Measurements from ENCODE around the gene KIAA0319L. TPM values are rescaled to one million over a fixed set of nuclear protein-coding genes. Genes with fewer than 3 reads are reported as not detected.

KIAA0319L gene
- total RNA-seq, 4 donors from 2014 or later = 28.5 to 35.7 (median 32.7) TPM

DNA sequence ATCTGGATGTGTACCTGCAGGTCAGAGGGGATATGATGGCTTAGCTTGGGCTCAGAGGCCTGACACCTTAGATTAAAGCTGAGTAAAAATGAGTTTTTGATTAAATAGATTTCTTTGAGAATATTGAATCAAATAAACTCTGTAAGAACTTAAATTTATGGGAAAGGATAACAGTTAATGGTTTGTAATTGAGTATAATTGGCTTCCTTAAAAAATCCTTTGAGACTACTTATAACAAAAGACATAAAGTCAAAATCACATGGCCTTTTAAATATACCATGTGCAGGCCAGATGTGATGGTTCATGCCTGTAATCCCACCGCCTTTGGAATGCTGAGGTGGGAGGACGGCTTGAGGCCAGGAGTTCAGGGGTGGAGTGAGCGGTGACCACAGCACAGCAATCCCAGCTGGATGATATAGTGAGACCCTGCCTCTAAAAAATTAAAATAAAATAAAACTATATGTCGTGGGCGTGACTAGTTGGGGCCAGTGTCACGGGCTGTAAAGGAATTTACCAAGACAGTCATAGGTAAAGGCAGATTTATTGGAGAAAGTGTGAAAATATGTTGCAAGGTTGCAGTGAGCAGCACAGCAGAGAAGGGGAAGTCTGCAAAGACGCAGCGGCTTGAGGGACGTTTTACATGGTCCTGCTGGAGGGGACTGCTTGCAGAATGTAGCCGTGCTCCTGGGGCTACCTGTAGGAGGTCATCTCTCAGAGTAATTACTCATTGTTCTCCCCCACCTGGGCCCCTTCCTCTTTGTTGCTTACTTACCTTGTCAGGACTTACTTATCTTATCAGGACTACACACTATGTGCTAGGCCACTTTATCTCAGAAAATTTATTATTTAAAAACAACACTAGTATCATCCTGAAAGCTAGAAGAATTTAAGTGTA, 166.4 kb downstream of the KIAA0319L start:
- 85% methylated on average over 10 of the region's 10 CpGs for WGBS
- Histone ChIP-seq H3K4me1 (no peaks in the 10 kb centered on the region), H3K36me3 (peaks cover 35 to 91% (median 78%) of the 10 kb centered on the region in 4 donors), H3K27ac (replicated peaks in 1 of 4) (no peak overlapping the region), H3K4me3 (no peak overlapping the region), H3K9me3 (no peaks in the 10 kb centered on the region), H3K27me3 (no peaks in the 10 kb centered on the region)
- intact Hi-C loops (cut with DNase I) = no loop called here
- no peak for DNase-seq (ENCODE audit: extremely low spot score)
- TF ChIP-seq, protein P1, sequence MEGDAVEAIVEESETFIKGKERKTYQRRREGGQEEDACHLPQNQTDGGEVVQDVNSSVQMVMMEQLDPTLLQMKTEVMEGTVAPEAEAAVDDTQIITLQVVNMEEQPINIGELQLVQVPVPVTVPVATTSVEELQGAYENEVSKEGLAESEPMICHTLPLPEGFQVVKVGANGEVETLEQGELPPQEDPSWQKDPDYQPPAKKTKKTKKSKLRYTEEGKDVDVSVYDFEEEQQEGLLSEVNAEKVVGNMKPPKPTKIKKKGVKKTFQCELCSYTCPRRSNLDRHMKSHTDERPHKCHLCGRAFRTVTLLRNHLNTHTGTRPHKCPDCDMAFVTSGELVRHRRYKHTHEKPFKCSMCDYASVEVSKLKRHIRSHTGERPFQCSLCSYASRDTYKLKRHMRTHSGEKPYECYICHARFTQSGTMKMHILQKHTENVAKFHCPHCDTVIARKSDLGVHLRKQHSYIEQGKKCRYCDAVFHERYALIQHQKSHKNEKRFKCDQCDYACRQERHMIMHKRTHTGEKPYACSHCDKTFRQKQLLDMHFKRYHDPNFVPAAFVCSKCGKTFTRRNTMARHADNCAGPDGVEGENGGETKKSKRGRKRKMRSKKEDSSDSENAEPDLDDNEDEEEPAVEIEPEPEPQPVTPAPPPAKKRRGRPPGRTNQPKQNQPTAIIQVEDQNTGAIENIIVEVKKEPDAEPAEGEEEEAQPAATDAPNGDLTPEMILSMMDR (IDR thresholded peaks at IDR 0.05) = no peak
- TF ChIP-seq POLR2A (IDR thresholded peaks at IDR 0.05; ENCODE audit: low read depth) = no peak
- no peak for TF ChIP-seq EP300 (IDR thresholded peaks at IDR 0.05)
- no peak for TF ChIP-seq POLR2AphosphoS5 (IDR thresholded peaks at IDR 0.05)

DNA sequence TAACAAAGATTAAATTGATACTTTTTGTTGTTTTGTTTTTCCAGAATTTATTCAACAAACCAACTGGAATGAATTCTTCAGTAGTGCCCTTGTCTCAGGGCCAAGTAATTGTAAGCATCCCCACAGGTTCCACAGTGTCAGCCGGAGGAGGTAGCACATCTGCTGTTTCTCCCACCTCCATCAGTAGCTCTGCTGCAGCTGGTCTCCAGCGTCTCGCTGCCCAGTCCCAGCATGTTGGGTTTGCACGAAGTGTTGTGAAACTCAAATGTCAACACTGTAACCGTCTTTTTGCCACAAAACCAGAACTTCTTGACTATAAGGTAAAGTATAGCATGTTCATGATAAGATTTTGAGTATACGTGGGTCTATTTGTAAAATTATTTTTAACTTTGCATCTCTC, 170.2 kb downstream of the KIAA0319L start:
- Histone ChIP-seq H3K4me1 (no peaks in the 10 kb centered on the region), H3K4me3 (no peak overlapping the region), H3K9me3 (no peaks in the 10 kb centered on the region), H3K27me3 (no peaks in the 10 kb centered on the region), H3K36me3 (peaks cover 32 to 63% (median 53%) of the 10 kb centered on the region in 4 donors), H3K27ac (replicated peaks in 1 of 4) (no peak overlapping the region)
- intact Hi-C loops (cut with DNase I) = no loop called here
- 68% methylated on average over 6 of the region's 6 CpGs for WGBS
- no peak for DNase-seq (ENCODE audit: extremely low spot score)
- no peak for TF ChIP-seq POLR2AphosphoS5 (IDR thresholded peaks at IDR 0.05)
- TF ChIP-seq EP300 (IDR thresholded peaks at IDR 0.05) = no peak
- TF ChIP-seq, protein P1 (IDR thresholded peaks at IDR 0.05) = no peak
- no peak for TF ChIP-seq POLR2A (IDR thresholded peaks at IDR 0.05; ENCODE audit: low read depth)

DNA sequence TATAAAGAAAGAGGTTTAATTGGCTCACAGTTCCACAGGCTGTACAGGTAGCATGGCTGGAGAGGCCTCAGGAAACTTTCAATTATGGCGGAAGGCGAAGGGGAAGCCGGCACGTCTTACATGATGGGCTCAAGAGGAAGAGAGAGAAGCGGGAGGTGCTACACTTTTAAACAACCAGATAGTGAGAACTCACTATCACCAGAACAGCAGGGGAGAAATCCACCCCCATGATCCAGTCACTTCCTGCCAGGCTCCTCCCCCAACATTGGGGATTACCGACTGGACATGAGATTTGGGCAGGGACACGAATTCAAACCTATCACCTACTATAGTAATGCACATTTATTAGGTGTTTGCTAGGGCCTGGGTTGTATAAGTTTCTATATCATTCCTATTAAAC, 170.9 kb downstream of the KIAA0319L start:
- H3K27ac ChIP-seq (replicated peaks in 1 of 4) = no peak overlapping the region
- no peaks in the 10 kb centered on the region for H3K27me3 ChIP-seq
- H3K4me1 ChIP-seq = no peaks in the 10 kb centered on the region
- H3K4me3 ChIP-seq = no peak overlapping the region
- H3K9me3 ChIP-seq = no peaks in the 10 kb centered on the region
- 93% methylated on average over 7 of the region's 7 CpGs for WGBS
- TF ChIP-seq, protein P1 (IDR thresholded peaks at IDR 0.05) = no peak
- TF ChIP-seq POLR2A (IDR thresholded peaks at IDR 0.05; ENCODE audit: low read depth) (no peak), EP300 (IDR thresholded peaks at IDR 0.05) (no peak), POLR2AphosphoS5 (IDR thresholded peaks at IDR 0.05) (no peak)
- intact Hi-C loops (cut with DNase I) = no loop called here
- DNase-seq (ENCODE audit: extremely low spot score) = no peak
- peaks cover 28 to 60% (median 50%) of the 10 kb centered on the region in 4 donors for H3K36me3 ChIP-seq

Other genes with a start within 250 kb of the KIAA0319L start
- 10 to 100 TPM; 22.4 to 40.4 (median 29.2) TPM for gene NCDN, start 396 bp upstream of the KIAA0319L start, total RNA-seq
- gene TFAP2E, start 15.9 kb upstream of the KIAA0319L start, total RNA-seq = under 1 TPM in 3 of 4 donors, not detected in 1; 0.33 to 0.71 (median 0.63) TPM
- gene PSMB2, start 84.1 kb upstream of the KIAA0319L start, total RNA-seq = 10 to 100 TPM; 30.3 to 40.5 (median 32.4) TPM
- 10 to 100 TPM; 20.5 to 33.2 (median 28.2) TPM for gene C1orf216, start 161.5 kb upstream of the KIAA0319L start, total RNA-seq
- under 1 TPM in 3 of 4 donors, not detected in 1; under 0.01 to 0.40 (median 0.17) TPM for gene CLSPN, start 212.6 kb upstream of the KIAA0319L start, total RNA-seq

Data from esophagus muscularis mucosa (tissue), 4 donors.